ENCODE data around the gene PTGR3.

- no peak for TF ChIP-seq CTCF (IDR thresholded peaks at IDR 0.05; ENCODE audit: borderline replicate concordance, extremely low read depth, low read length, poor library complexity, severe bottlenecking)
- no peak for TF ChIP-seq EZH2 (IDR thresholded peaks at IDR 0.05; ENCODE audit: borderline replicate concordance, low read depth, low read length, severe bottlenecking)
These were observed 6.7 kb upstream of the PTGR3 start for GRCh38 chr18:75215663-75216062.
